H1 (cell line): ENCODE measurements around the gene ATP2A3. TPM values are rescaled to one million over a fixed set of nuclear protein-coding genes. Genes with fewer than 3 reads are reported as not detected.

Experiments used
- CBX5 ChIP-seq: fragments of 300-800, 300-1000 bp; sonication (generic); IDR thresholded peaks from 2 replicates; pipeline ENCODE4 v1.7.1; 2016; ENCODE audit warnings: antibody characterized with exemption, low read length, low read depth
- CREB1 ChIP-seq: IDR thresholded peaks from 2 replicates; pipeline ENCODE4 v1.6.1; 2012; ENCODE audit warnings: inconsistent platforms
- E2F6 ChIP-seq: IDR thresholded peaks from 2 replicates; pipeline ENCODE4 v1.6.1; 2012; ENCODE audit warnings: inconsistent platforms
- GABPA ChIP-seq: IDR thresholded peaks from 2 replicates; pipeline ENCODE4 v1.6.1; 2011; ENCODE audit warnings: mild to moderate bottlenecking, low read length, moderate library complexity, borderline replicate concordance; ENCODE audit not compliant: insufficient read depth
- HDAC6 ChIP-seq: IDR thresholded peaks from one replicate; pipeline ENCODE4 v1.7.1; 2012; ENCODE audit warnings: low read depth, mild to moderate bottlenecking, inconsistent platforms, low read length, moderate library complexity
- JUN ChIP-seq: IDR thresholded peaks from 2 replicates; pipeline ENCODE4 v1.6.1; 2011; ENCODE audit warnings: low read depth, mild to moderate bottlenecking, improper control_type of control experiment, low read length
- NANOG ChIP-seq: IDR thresholded peaks from 2 replicates; pipeline ENCODE4 v1.6.1; 2011; ENCODE audit warnings: low read length, low read depth, mild to moderate bottlenecking, inconsistent platforms; ENCODE audit not compliant: insufficient read depth, poor library complexity, severe bottlenecking
- RFX5 ChIP-seq: IDR thresholded peaks from 2 replicates; pipeline ENCODE4 v1.6.1; 2011; ENCODE audit warnings: low read depth, low read length, improper control_type of control experiment, borderline replicate concordance
- TAF1 ChIP-seq: IDR thresholded peaks from 2 replicates; pipeline ENCODE4 v1.6.1; 2011; ENCODE audit warnings: mild to moderate bottlenecking, low read depth, low read length
- polyA plus RNA-seq, 7 experiments: library from polyadenylated mRNA; depleted of rRNA in 3 of 7; stranded (reverse) in 5 of 7; unstranded in 2 of 7; fragments of >200 nt in 5 of 7; fragments of 200-250 nt in 2 of 7; gene quantifications; 1 replicate in 5 of 7; 2 replicates in 1 of 7; 4 replicates in 1 of 7; pipeline versions ENCODE4 v1.2.1 to v1.2.3, GENCODE V29; 2011 to 2013; ENCODE audit warnings: missing spikeins in 2 of 7, mixed read lengths in 2 of 7
- total RNA-seq: library from RNA; stranded (reverse); fragmentation: NEBNext Ultra II Directional; extraction: Animal tissue kit (Norgen Biotek cat#: 25700); gene quantifications from 2 replicates; pipeline ENCODE4 v1.2.1, GENCODE V29; 2021

The ATP2A3 gene
- total and polyA plus RNA-seq, 2 of the 8 experiments (the other 6 are each of a cell fraction or from before 2014, with no cell fraction given), result 18.4 to 32.5 TPM

DNA sequence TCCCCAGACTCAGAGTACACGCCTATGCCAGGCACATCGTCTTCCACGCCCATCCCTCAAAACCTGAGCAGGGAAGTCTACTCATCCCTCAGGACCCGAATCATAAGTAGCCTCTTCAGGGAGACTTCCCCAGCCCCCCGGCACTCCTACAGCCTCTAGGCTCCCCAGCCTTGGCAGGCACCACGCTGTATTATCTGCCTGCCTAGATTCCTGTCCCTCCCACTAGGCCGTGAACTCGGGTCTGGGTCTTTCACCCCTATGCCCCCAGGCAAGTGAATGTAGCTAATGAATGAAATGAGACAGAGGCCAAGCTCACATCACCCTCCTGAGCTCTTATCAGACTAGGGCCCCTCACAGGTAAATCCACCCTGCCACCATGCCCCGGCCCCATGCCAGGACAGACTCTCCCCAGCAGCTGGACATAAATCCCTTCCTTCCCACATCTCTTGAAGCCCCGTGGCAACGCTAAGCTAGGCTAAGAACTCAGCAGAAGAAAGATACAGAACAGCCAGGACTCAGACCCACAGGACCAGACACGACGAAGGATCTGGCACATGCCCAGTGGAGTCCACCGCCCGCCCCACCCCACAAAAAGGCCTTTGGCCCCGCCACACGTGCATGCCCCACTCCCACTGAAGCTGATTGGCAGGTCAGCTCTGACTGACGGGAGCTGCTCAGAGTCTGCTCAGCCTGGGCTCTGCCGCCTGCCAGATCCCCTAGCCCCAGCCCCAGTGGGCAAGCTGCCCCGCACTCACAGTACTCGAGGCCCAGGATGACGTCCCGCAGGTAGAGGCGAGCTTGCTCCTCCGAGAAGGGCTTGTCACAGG lies 84.4 kb downstream of the ATP2A3 start (continued):
- no peak for TF ChIP-seq RFX5
- no peak for TF ChIP-seq CBX5
- no peak for TF ChIP-seq E2F6
- no peak for TF ChIP-seq HDAC6
- TF ChIP-seq TAF1, result no peak
- TF ChIP-seq JUN, result no peak
- TF ChIP-seq NANOG, result no peak
- TF ChIP-seq GABPA, result no peak
- TF ChIP-seq CREB1, result no peak
